IMR-90 (cell line): Measurements from ENCODE around the gene IGF1R. TPM values are rescaled to one million over a fixed set of nuclear protein-coding genes. Genes with fewer than 3 reads are reported as not detected.

Source experiments
- ATAC-seq: fragments of 200-7000 bp; cut with Tn5 transposase; 2 replicates; pipeline ENCODE4 v1.9.1; 2020; ENCODE audit warnings: low read depth, mild to moderate bottlenecking, moderate library complexity
- BruUV-seq: library from RNA; stranded (reverse); fragments of 400-500 nt; replicated peaks from 2 replicates; lab custom pipeline; 2021; lab: Mats Ljungman, UMichigan
- CTCF ChIA-PET: fragments of 300-600 bp; formaldehyde crosslinking; extraction: SDS; loops from one replicate; lab custom pipeline; 2021; ENCODE audit warnings: antibody characterized with exemption; lab: Yijun Ruan, JAX
- POLR2A ChIA-PET: fragments of 300-600 bp; sonication (Branson Sonifier 250); formaldehyde crosslinking; loops from one replicate; lab custom pipeline; 2022; ENCODE audit warnings: antibody characterized with exemption; ENCODE audit not compliant: unreplicated experiment; lab: Charles Lee
- DNase-seq: peaks from one replicate; pipeline ENCODE4 v3.0.0; 2013
- H2AFZ ChIP-seq: replicated peaks from 2 replicates; pipeline ENCODE3; 2013; ENCODE audit warnings: low read length, mild to moderate bottlenecking; ENCODE audit not compliant: poor library complexity
- H2AK5ac ChIP-seq: 2 replicates; pipeline ENCODE4 v1.6.1; 2013; ENCODE audit warnings: low read depth, low read length, inconsistent platforms
- H2AK9ac ChIP-seq: replicated peaks from 2 replicates; pipeline ENCODE3; 2013; ENCODE audit warnings: mild to moderate bottlenecking, low read depth, low read length, moderate library complexity; ENCODE audit not compliant: poor library complexity
- H2BK120ac ChIP-seq: 2 replicates; pipeline ENCODE4 v1.6.1; 2013; ENCODE audit warnings: low read depth, low read length, inconsistent platforms
- H2BK15ac ChIP-seq: 3 replicates; pipeline ENCODE4 v1.6.1; 2013; ENCODE audit warnings: low read depth, low read length, inconsistent platforms
- H2BK20ac ChIP-seq: 2 replicates; pipeline ENCODE4 v1.6.1; 2013; ENCODE audit warnings: low read depth, mild to moderate bottlenecking, inconsistent platforms, low read length, moderate library complexity
- H2BK5ac ChIP-seq: 2 replicates; pipeline ENCODE4 v1.6.1; 2013; ENCODE audit warnings: mild to moderate bottlenecking, low read depth, low read length, inconsistent platforms; ENCODE audit not compliant: poor library complexity, severe bottlenecking
- H3K14ac ChIP-seq: replicated peaks from 2 replicates; pipeline ENCODE4 v1.6.1; 2013; ENCODE audit warnings: low read depth, low read length, inconsistent platforms
- H3K18ac ChIP-seq: 2 replicates; pipeline ENCODE4 v1.6.1; 2013; ENCODE audit warnings: low read depth, low read length, control low read depth
- H3K23ac ChIP-seq: 2 replicates; pipeline ENCODE4 v1.6.1; 2013; ENCODE audit warnings: low read depth, low read length, inconsistent platforms
- H3K27ac ChIP-seq: 2 replicates; pipeline ENCODE4 v1.5.1; 2013; ENCODE audit warnings: mild to moderate bottlenecking, control low read depth, low read length; ENCODE audit not compliant: insufficient read depth
- H3K27me3 ChIP-seq: 2 replicates; pipeline ENCODE4 v1.6.1; 2013; ENCODE audit warnings: low read length; ENCODE audit not compliant: control insufficient read depth, insufficient read depth
- H3K36me3 ChIP-seq: 2 replicates; pipeline ENCODE4 v1.6.1; 2013; ENCODE audit warnings: low read length, mixed read lengths; ENCODE audit not compliant: control insufficient read depth, insufficient read depth
- H3K4ac ChIP-seq: 2 replicates; pipeline ENCODE4 v1.6.1; 2013; ENCODE audit warnings: low read depth, low read length, inconsistent platforms
- H3K4me1 ChIP-seq: 2 replicates; pipeline ENCODE4 v1.6.1; 2013; ENCODE audit warnings: low read length, mixed read lengths; ENCODE audit not compliant: control insufficient read depth, insufficient read depth
- H3K4me2 ChIP-seq: 2 replicates; pipeline ENCODE4 v1.6.1; 2013; ENCODE audit warnings: low read depth, mild to moderate bottlenecking, control low read depth, low read length, moderate library complexity
- H3K4me3 ChIP-seq: 2 replicates; pipeline ENCODE4 v1.5.1; 2013; ENCODE audit warnings: low read depth, mild to moderate bottlenecking, control low read depth, low read length, moderate library complexity; ENCODE audit not compliant: insufficient read depth
- H3K56ac ChIP-seq: 2 replicates; pipeline ENCODE4 v1.6.1; 2013; ENCODE audit warnings: low read length, inconsistent platforms; ENCODE audit not compliant: insufficient read depth; ENCODE audit errors: extremely low read depth
- H3K79me1 ChIP-seq, 2 experiments: 2 replicates each; pipeline ENCODE4 v1.6.1; 2013; ENCODE audit warnings: low read length in 2 of 2, inconsistent platforms in 1 of 2, low read depth in 1 of 2
- H3K9ac ChIP-seq: 2 replicates; pipeline ENCODE4 v1.6.1; 2013; ENCODE audit warnings: low read depth, low read length, control low read depth
- H3K9me1 ChIP-seq: 2 replicates; pipeline ENCODE4 v1.6.1; 2013; ENCODE audit warnings: low read length, inconsistent platforms; ENCODE audit not compliant: insufficient read depth
- H3K9me3 ChIP-seq: 2 replicates; pipeline ENCODE4 v1.6.1; 2013; ENCODE audit warnings: low read length; ENCODE audit not compliant: control insufficient read depth, insufficient read depth
- H4K20me1 ChIP-seq: 2 replicates; pipeline ENCODE4 v1.6.1; 2013; ENCODE audit warnings: low read length, inconsistent platforms; ENCODE audit not compliant: insufficient read depth
- H4K5ac ChIP-seq: 2 replicates; pipeline ENCODE4 v1.6.1; 2013; ENCODE audit warnings: mild to moderate bottlenecking, low read depth, low read length, control low read depth
- H4K8ac ChIP-seq, 2 experiments: 2 replicates each; pipeline ENCODE4 v1.6.1; 2013; ENCODE audit warnings: low read depth in 2 of 2, low read length in 2 of 2, control low read depth in 1 of 2, inconsistent platforms in 1 of 2
- H4K91ac ChIP-seq: 2 replicates; pipeline ENCODE4 v1.6.1; 2013; ENCODE audit warnings: low read depth, low read length, inconsistent platforms; ENCODE audit not compliant: insufficient read depth
- MAFK ChIP-seq: IDR thresholded peaks from 2 replicates; pipeline ENCODE4 v1.6.1; 2012; ENCODE audit warnings: low read depth, low read length, improper control_type of control experiment
- POLR2A ChIP-seq: IDR thresholded peaks from 2 replicates; pipeline ENCODE4 v1.6.1; 2012; ENCODE audit warnings: mild to moderate bottlenecking, low read depth, low read length
- WGBS, 2 experiments: methylation state at CpG; one replicate each; pipeline versions ENCODE4 v1.1.5 to v1.1.7; 2013; ENCODE audit warnings: missing lambda C conversion rate in 2 of 2; ENCODE audit not compliant: insufficient read length in 1 of 2; ENCODE audit errors: extremely low coverage in 2 of 2; 5-methylcytosine and 5-hydroxymethylcytosine counted together
- dilution Hi-C: fragments of 300-500 bp; cut with HindIII; formaldehyde crosslinking; loops from one replicate; pipeline ENCODE4 v1.14.3; 2018; ENCODE audit warnings: low sequenced_read_pairs; ENCODE audit not compliant: unreplicated experiment
- in situ Hi-C: fragments of 300-500 bp; cut with MboI; formaldehyde crosslinking; loops from 3 replicates; pipeline ENCODE4 v1.14.3; 2019; ENCODE audit warnings: low sequenced_read_pairs, inconsistent platforms, mixed read lengths
- intact Hi-C: fragments of 100-400 bp; cut with micrococcal nuclease; formaldehyde crosslinking; loops from 2 replicates; pipeline ENCODE4 v1.10.0; 2022
- polyA plus RNA-seq, 3 experiments: library from polyadenylated mRNA; depleted of rRNA; stranded (reverse); fragments of >200 nt; gene quantifications; 2 replicates each; pipeline ENCODE4 v1.2.3, GENCODE V29; 2012; ENCODE audit warnings: low replicate concordance in 1 of 3
- total RNA-seq: library from RNA; depleted of rRNA; stranded (reverse); fragments of >200 nt; gene quantifications from 2 replicates; pipeline ENCODE4 v1.2.3, GENCODE V29; 2012

The IGF1R gene
- total and polyA plus RNA-seq, 2 of the 4 experiments (the other 2 are of a cell fraction): 24.0 to 24.9 TPM

DNA sequence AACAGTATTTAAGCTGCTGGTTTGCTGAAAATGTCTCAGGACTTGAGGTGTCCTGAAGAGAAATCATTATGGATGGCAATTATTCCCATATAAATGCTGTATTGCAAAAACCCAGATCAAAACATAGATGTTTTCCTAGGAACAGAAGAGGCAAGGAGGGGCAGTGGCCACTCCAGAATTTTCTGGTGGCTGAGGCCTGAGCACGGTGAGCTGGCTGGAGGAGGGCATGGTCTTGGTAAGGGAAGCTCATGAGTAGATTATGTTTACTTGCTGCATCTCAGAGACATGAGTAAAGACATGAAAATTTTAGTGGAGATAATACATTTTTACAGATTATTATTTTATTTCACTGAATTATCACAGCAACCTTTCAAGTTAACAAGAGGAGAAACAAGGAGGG, 328.2 kb downstream of the IGF1R start:
- Histone ChIP-seq H3K4me1 (no peaks in the 10 kb centered on the region), H3K56ac (no peak overlapping the region), H2BK20ac (no peak overlapping the region), H2AK5ac (no peak overlapping the region), H3K4ac (no peak overlapping the region), H3K9me1 (peaks cover 4% of the 10 kb centered on the region; the same call in 1 of the 2 replicates), H3K9me3 (no peaks in the 10 kb centered on the region), H3K14ac (no peak overlapping the region), H4K8ac (no peak overlapping the region), H3K36me3 (no peaks in the 10 kb centered on the region), H3K27ac (no peak overlapping the region), H2AFZ (no peak overlapping the region), H2AK9ac (no peak overlapping the region), H3K23ac (no peak overlapping the region), H3K4me2 (no peak overlapping the region), H3K79me1 (no peaks in the 10 kb centered on the region), H4K20me1 (no peaks in the 10 kb centered on the region), H4K5ac (no peak overlapping the region), H3K4me3 (no peak overlapping the region), H2BK120ac (no peak overlapping the region), H3K9ac (no peak overlapping the region), H3K27me3 (no peaks in the 10 kb centered on the region), H4K91ac (no peak overlapping the region), H2BK5ac (no peak overlapping the region), H2BK15ac (no peak overlapping the region), H3K18ac (no peak overlapping the region)
- WGBS, 2 experiments: no CpG with 5 or more reads among the region's 1 CpG
- in situ Hi-C loops: no loop called here
- intact Hi-C loops: no loop called here
- no peak for DNase-seq
- no peak for ATAC-seq
- CTCF ChIA-PET: no interaction called here
- POLR2A ChIA-PET: no interaction called here
- dilution Hi-C loops: no loop called here
- BruUV-seq: no TSS peak
- TF ChIP-seq MAFK (no peak), POLR2A (no peak)
